Jurkat, Clone E6-1 (cell line): ENCODE measurements around the gene ABCB6.

ENCODE experiments used
- DNase-seq: peaks from one replicate; pipeline ENCODE4 v3.0.0-alpha.2; 2011; ENCODE audit warnings: low read depth, low spot score
- H3K4me3 ChIP-seq: 2 replicates; pipeline ENCODE4 v1.5.1; 2011; ENCODE audit warnings: mild to moderate bottlenecking, low read length, control low read depth, moderate library complexity

Gene ABCB6

GRCh38 chr2:219247678-219248642, 29.2 kb upstream of the ABCB6 start:
- peak overlapping the region; percentile 0; the same call in 1 of the 2 replicates for H3K4me3 ChIP-seq
- DNase-seq: peak; percentile 93

DNA sequence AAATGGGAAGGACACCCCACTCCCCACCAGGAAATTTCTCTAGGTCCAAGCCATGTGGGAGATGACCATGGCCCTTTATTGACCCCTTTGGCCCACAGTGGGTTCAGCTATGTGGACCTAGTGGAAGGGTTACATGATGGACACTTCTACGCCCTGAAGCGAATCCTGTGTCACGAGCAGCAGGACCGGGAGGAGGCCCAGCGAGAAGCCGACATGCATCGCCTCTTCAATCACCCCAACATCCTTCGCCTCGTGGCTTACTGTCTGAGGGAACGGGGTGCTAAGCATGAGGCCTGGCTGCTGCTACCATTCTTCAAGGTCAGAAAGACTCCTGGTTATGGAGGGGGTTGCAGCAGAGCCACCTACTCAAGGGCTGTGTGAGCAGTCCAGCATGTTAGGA, 27.8 kb upstream of the ABCB6 start:
- H3K4me3 ChIP-seq: no peak overlapping the region

GRCh38 chr2:219245899-219246230, 27.1 kb upstream of the ABCB6 start:
- H3K4me3 ChIP-seq: peak overlapping the region; percentile 89
- no peak for DNase-seq

More for the DNA sequence above, 27.8 kb upstream of the ABCB6 start:
- no peak for DNase-seq

- peak; percentile 86 for DNase-seq
- peak within 1 kb of the TSS; percentile 89 for H3K4me3 ChIP-seq
Observed at GRCh38 chr2:219245148-219245898, 26.6 kb upstream of the ABCB6 start, which contains the start of the genes GLB1L and STK16. Gene GLB1L (minus strand): TSS chr2:219245444. CDS start chr2:219243573, 1,871 bp downstream. Gene STK16 (plus strand): TSS chr2:219245479. CDS start chr2:219246000, 521 bp downstream.

DNA sequence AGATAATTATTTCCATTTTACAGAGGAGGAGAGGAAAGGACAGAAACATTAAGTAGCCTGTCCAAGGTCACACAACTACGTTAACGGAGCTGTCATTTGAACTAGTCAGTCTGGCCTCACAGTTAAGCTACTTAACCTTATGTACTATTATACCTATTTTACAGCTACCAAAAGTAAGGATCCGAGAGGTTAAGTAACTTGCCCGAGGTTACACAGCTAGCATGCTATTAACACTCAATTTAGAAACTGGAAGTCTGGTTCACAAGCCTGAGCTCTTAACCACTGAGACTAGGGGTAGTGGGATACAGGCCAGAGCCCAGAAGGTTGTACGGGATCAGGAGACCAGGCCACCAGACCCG, 26.0 kb upstream of the ABCB6 start:
- peak overlapping the region; percentile 89 for H3K4me3 ChIP-seq
- no peak for DNase-seq

GRCh38 chr2:219243291-219243761, 24.6 kb upstream of the ABCB6 start:
- no peak overlapping the region for H3K4me3 ChIP-seq
- DNase-seq: no peak

GRCh38 chr2:219234331-219234730, 15.6 kb upstream of the ABCB6 start:
- no peak for DNase-seq
- H3K4me3 ChIP-seq: no peak overlapping the region

DNA sequence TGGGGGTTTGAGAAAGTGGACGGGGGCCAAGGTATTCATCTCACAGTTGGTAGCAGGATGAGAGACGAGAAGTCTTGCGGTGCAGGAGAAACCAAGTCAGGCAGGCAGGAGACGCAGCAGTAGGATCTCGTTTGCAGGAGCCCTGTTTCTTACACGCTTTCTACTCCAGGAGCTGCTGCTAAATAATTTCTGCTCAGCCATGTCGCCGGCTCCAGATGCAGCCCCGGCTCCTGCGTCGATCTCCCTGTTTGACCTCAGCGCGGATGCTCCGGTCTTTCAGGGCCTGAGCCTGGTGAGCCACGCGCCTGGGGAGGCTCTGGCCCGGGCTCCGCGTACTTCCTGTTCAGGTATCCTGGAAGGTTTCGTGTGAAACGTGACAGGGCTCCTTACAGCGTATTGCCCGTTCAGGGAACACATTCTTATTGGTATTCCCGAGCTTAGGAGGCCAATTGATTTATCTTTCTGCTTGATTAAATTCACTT, 11.3 kb upstream of the ABCB6 start:
- DNase-seq: no peak

GRCh38 chr2:219229305-219230058, 10.7 kb upstream of the ABCB6 start, which contains the start of the genes ANKZF1 and ATG9A:
Gene ANKZF1 (plus strand): TSS chr2:219229806. CDS start chr2:219230258, 452 bp downstream.
Gene ATG9A (minus strand): TSS chr2:219229636. CDS start chr2:219228024, 1,612 bp downstream.
- peak; percentile 97 for DNase-seq

More for the DNA sequence above, 11.3 kb upstream of the ABCB6 start:
- peak overlapping the region; percentile 79 for H3K4me3 ChIP-seq

DNA sequence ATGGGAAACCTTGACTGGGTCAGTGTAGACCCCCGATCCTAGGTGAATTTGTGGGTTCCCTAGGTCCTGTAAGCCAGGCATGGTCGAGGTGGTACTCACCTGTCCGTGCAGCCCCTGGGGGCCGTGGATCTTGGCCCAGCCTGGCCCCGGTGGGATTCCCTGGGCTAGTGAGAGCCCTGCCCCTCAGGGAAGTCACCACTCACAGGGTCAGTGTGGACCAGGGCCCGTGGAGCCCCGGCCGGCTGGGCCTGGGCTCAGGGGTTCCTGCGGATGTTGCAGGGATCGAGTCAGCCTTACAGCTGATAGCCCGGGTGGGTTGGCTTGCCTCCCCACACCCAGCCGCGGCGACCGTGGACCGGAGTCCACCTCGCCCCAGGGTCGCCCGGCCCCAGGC, 10.2 kb upstream of the ABCB6 start:
- DNase-seq: no peak
- H3K4me3 ChIP-seq: peak overlapping the region; percentile 79

More at GRCh38 chr2:219229305-219230058, 10.7 kb upstream of the ABCB6 start, which contains the start of the genes ANKZF1 and ATG9A:
- H3K4me3 ChIP-seq: peak within 1 kb of the TSS; percentile 79

GRCh38 chr2:219228041-219228910, 9.5 kb upstream of the ABCB6 start:
- DNase-seq: no peak
- peak overlapping the region; percentile 79 for H3K4me3 ChIP-seq

DNA sequence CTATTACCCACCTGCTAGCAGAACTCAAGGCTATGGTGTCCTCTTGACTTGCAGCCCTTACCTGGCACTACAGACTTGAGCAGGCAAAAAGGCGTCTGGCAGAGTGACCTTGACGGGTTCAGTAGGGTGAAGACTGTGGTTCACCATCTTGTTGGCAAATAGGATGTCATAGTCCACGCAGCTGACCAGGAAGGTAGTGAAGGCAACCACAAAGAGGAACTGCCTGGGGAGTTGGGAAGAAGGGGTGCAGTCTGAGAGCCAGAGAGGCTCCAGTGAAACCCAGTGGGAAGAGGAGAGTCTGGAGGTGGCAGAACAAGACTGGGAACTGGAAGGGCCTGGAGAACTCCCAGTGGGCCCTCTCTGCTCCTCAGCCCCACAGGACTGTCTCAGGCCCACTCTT, 6.6 kb upstream of the ABCB6 start:
- DNase-seq: no peak

GRCh38 chr2:219223831-219224610, 5.3 kb upstream of the ABCB6 start:
- H3K4me3 ChIP-seq: no peak overlapping the region
- DNase-seq: no peak

More for the DNA sequence above, 6.6 kb upstream of the ABCB6 start:
- H3K4me3 ChIP-seq: no peak overlapping the region

DNA sequence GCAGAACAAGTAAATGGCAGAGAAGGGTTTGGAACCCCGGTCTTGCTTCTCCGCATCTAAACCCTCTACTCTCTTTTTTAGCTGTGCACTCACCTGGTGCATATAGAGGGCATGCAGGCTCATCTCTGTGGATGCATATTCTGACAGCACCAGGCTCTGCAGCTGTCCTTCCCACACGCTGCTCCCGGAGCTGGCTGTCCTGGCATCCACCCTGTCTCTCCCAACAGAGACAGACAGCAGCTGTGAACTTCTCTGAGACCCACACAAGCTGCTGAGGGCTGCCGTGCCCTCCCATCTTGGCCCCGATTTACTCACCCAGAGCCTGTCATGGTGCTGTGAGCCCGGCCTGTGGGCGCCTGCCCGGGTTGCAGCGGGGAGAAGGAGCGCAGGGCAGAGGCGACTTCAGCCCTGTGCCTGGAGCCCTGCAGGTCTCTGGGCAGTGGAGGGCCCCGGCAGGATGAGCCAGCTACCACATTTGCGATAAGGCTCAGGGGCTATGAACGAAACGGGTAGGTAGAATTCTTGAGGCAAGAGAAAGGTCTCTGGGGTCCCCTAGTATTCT, 3.3 kb upstream of the ABCB6 start:
- H3K4me3 ChIP-seq: no peak overlapping the region
- DNase-seq: no peak

- no peak for DNase-seq
Observed at GRCh38 chr2:219220652-219221402, 2.1 kb upstream of the ABCB6 start.

More at GRCh38 chr2:219220652-219221402, 2.1 kb upstream of the ABCB6 start:
- H3K4me3 ChIP-seq: no peak overlapping the region
